DMS 273 treated with DMSO at 0.1 percent for 48 hours (cell line): Measurements from ENCODE around the gene SAXO1.
"Not testable (repeated sequence)": the region's sequence is repeated elsewhere in the genome, so short reads cannot be mapped to it uniquely, and the experiment has no call there.

ENCODE experiments used
- DNase-seq: peaks from one replicate; lab custom pipeline; 2025; lab: John Stamatoyannopoulos, UW

SAXO1 gene

DNA sequence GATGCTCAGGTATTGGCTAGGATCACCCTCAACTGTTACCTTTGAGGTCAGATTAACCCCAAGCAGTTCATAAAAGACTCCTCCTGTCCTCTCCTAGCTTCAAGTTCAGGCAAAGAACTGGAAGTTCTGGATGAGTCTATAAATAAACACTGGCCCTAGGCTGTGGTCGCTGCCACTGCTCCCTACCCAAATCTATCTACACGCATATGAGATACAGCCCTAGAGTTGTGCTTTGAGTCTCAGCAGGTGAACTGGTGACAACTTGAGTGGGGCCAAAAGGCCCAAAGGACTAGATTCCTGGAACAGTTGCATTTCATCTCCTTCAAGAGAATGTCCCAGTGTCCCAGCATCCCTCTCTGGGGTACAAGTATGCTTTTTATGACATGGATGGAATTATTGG lies 62.6 kb downstream of the SAXO1 start:
- DNase-seq: no peak

GRCh38 chr9:18969128-18969527 lies 63.9 kb downstream of the SAXO1 start:
- no peak for DNase-seq

DNA sequence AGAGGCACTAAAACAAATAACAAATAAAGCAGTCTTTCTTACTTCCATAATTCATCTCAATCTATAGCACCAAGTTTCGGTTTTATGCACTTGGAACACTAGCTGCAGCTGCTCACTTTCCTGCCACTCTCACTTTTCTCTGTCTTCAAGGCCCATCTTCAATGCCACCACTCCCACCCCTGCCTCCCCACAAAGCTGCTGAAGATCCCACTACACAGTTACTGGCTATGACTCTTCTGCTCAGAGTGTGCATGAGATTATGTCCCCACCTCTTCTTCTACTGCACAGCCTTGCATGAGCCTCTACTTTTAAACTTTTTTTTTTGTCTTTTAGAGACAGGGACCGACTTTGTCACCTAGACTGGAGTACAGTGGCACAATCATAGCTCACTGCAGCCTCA lies 77.4 kb downstream of the SAXO1 start:
- no peak for DNase-seq

DNA sequence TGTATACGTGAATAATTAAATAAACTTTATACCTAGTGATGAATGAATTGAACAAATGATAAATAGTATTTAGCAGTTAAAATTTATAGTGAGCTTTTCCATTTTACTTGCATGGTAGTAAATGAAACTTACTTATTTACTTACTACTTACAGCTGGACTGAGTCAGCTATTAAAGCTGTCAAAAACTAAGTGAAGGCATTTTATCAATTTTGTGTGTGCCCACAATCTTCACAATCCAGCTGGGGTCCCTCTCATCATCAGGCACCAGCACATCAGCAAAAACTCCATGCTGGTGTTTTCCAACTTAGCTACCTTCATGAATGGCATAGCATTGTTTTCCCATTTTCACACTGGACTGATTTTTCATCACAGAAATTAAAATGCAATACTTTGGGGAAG lies 81.1 kb downstream of the SAXO1 start:
- no peak for DNase-seq

DNA sequence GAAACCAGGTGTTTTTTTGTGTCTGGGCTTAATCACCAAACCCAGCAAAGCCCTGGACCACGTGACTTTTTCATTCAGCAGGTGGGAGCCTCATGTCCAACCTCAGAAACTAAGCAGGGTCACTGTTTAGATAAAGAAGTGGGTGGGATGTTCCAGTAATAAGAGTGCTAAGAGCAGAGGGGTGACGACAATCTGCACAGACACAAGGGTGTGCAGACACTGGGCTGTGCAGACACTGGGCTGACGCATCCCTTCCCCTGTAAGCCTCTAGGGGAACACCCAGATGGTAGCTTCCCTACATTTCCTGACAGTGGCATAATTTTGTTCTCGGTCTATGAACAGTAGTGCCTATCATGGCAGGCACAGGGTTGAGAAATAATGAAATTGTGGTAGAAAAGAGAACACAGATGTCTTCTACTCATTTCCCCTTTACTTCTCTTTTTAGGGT lies 85.1 kb downstream of the SAXO1 start:
- no peak for DNase-seq

- no peak for DNase-seq
Observed at GRCh38 chr9:18942801-18943200, 90.2 kb downstream of the SAXO1 start.

DNA sequence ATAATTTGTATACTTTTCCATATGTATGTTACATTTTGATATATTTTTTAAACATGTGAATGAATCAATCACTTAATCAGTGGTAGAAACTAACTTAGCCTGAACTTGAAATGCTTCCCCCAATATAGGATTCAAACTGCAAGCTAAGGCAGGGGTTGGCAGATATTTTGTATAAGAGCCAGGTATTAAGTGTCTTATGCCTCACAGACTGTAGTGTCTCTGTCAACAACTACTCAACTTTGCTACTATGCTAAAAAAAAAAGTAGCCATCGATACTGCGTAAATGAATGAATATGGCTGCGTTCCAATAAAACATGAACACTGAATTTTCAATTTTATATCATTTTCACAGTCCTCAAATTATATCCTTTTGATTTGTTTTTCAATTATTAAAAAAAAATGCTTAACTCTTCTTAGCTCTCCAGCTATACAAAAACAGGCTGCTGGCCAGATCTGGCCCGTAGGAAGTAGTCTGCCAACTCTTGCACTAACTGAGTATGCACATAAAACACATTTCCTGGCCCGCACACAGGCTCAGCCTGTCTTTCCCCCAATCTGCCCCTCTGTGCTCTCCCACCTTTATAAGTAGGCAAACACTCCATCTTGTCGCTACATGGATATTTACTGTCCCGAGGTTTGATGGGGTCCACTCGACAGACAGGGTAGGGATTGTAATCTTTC lies 91.8 kb downstream of the SAXO1 start:
- no peak for DNase-seq

- DNase-seq: no peak
Observed at GRCh38 chr9:18939943-18940342, 93.1 kb downstream of the SAXO1 start.

DNA sequence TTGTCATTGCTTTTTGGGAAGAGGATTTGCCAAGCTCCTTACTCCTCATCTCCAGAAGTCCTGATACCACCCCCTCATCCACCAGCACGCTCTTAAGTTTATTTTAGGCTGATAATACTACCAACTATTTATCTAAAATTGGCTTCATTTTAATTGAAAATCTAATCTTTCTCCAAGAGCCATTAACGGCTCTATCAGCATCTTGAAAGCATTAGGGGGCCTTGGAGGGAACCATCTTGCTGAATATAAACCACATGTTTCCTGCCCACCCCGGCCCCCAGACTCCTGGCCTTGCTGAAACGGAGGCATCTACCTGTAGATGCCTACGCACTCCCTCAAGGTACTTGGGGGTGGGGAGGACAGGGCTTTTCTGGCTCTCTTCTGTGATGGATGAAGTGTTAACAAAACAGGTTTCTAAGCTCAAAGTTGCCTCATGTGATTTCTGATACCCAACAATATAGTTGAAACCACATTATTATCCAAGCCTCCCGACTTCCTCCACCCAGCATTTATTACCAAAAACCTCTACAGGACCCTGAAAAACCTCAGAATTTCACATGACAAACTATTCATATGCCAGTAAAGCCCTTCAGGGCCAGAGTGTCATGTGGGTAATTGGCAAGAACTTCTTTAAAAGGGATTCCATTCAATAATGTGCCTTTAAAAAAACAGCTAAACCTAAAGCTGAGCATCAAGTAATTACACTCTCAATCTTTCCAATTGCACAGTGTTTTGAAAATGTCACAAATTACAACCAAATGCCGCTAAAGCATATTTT lies 96.7 kb downstream of the SAXO1 start:
- DNase-seq: no peak

GRCh38 chr9:18935541-18935940 lies 97.5 kb downstream of the SAXO1 start:
- no peak for DNase-seq

DNA sequence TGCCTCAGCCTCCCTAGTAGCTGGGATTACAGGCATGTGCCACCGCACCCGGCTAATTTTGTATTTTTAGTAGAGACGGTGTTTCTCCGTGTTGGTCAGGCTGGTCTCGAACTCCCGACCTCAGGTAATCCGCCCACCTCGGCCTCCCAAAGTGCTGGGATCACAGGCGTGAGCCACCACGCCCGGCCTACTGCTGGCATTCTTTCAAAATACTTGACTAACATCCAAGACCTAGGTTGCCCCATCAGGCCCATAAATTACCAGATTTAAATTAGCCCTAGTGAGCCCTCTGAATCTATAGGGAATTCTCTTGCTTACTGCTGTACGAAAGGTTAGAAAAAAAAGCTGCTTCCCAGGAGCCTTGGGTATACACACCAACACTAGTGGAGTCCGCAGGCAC lies 102.4 kb downstream of the SAXO1 start:
- not testable (repeated sequence) for DNase-seq

GRCh38 chr9:18928711-18929110 lies 104.3 kb downstream of the SAXO1 start:
- DNase-seq: no peak

DNA sequence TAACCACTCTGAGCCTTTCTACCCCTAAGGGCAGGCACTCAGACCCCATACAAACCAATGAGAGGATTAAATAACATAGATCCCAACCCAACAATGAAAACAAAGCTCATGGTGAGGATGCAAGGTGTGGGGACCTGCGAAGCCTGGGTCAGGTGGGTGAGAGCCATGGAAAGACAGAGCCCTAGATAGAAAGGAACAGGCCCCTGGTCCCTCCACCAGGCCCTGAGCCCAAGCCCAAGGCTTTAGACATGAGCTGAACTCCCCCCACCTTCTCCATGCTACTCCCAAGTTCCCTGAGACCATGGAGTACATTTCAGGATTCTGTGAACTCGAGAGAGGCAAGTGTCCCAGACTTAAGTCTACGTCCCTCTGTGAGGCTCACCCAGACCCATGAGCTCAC lies 106.5 kb downstream of the SAXO1 start:
- DNase-seq: no peak

- no peak for DNase-seq
Observed at GRCh38 chr9:18925880-18926279, 107.1 kb downstream of the SAXO1 start.

- DNase-seq: no peak
Observed at GRCh38 chr9:18923671-18924430, 109.2 kb downstream of the SAXO1 start.

DNA sequence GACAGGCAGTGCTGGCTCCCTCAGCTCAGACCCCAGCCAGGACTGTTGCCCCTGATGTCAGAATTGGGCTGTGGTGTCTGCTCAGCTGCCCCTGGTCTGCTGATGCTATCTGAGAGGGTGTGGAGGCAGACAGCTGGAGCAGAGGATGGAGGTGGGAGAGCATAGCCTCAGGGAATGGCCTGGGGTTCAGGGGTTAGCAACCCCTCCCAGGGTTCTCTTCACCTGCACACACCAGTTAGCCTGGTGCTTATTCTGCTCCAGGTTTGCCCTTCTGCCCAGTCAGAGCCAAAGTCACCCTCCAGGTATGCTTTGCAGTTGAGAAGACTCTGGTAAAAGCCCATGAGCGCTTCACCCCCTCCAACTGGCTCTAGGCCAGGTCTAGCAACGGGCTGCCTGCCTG lies 109.8 kb downstream of the SAXO1 start:
- DNase-seq: no peak

DNA sequence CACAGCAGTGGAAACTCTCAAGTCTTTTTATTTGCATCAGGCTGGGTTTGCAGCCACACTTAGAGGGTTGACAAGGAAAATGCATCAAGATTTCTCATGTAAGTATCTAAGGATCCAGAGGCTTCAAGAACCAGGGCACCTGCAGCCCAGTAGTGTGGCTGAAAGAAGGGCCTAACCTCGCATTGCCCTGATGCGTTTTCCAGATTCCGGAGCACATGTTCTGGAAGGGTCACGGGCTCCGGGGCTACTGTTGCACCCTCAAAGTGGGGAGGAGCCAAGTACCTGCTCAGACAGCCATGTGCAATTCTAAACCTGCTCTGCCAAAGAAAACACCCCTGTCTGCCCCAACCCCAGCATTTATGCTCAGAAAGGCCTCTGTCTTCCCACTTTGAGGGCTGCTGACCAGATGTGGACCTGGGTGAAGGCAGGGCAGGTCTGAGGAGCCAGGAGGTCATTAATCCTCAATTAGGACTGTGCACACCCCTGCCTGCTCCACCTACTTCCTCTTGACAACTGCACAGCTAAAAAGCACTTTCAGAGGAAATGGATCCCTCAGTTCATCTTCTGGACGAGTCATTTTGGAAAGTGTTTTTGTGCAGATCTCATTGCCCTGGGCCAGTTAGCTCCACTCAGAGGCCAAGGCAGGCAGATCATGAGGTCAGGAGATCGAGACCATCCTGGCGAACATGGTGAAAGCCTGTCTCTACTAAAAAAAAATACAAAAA lies 110.7 kb downstream of the SAXO1 start:
- DNase-seq: no peak

GRCh38 chr9:18921366-18922075 lies 111.5 kb downstream of the SAXO1 start:
- no peak for DNase-seq

DNA sequence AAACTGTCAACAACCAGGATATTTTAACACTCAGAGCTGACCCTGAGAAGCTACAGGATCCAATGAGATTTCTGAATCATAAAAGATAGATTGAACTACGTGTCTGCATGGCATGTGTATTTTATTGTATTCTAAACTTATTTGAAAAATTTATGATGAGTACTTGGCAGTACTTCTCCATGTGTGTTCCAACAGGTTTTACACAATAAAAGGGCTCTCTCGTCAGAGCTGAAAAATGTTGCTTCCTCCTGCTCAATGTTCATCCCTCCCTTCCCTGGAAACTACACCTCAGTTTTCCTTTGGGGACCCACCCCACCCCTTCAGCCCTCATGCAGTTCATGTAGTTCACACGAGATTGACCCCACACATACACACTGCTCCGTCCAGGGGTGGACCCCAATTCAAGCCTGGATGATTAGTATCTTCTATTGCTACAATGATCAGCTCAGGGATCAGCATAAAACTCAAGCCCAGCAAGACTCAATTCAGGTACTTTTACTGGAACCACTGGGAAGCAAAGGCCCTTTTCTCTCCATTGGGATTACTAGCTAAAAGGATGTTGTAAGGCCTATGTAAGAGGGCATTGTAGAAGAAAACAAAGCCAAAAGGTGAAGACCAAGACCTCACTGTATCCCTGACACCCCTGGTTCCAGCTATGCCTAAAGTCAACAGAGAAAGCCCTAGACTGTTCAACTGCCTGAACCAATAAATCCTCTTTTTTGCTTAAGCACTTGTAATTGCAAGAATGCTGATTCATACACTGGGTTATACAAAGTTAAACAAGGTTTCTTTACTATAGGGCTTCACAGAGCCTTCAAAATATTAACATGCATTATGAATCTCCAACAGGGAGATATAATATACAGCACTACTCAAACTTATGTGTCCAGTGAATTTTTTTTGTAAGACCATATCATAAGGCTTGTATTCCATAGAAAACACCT lies 112.6 kb downstream of the SAXO1 start:
- no peak for DNase-seq

- no peak for DNase-seq
Observed at GRCh38 chr9:18911714-18912342, 121.2 kb downstream of the SAXO1 start.
